Hepatocyte (in vitro differentiated cells): Measurements from ENCODE around the gene ESX1.

Source experiments
- EZH2phosphoT487 ChIP-seq: fragments of 200-600 bp; sonication (generic); IDR thresholded peaks from one replicate; pipeline ENCODE4 v1.6.1; 2018; ENCODE audit warnings: antibody characterized with exemption, mild to moderate bottlenecking, low read depth, moderate library complexity; ENCODE audit not compliant: unreplicated experiment, severe bottlenecking
- TF ChIP-seq, protein P1 (sequence below): fragments of 200-600 bp; sonication (generic); IDR thresholded peaks from 2 replicates; pipeline ENCODE4 v1.5.1; 2016; ENCODE audit warnings: antibody characterized with exemption, mild to moderate bottlenecking; ENCODE audit not compliant: poor library complexity

DNA sequence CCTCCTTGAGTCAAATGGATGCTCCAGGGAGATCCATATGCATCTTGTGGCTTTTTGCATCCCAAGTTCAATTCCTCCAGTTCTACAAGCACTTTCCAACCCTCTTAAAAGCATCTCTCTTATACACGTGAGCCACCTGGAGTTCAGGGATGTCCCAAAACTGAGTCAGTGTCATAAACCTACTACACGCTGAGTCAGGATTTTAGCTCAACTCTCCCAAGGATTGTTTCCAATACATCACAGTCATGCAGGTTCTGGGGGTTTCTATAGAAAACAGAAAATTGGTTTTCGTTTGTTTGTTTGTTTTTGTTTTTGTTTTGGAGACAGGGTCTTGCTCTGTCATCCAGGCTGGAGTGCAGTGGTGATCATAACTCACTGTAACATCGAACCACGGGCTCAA lies 25.9 kb upstream of the ESX1 start:
- TF ChIP-seq, protein P1, sequence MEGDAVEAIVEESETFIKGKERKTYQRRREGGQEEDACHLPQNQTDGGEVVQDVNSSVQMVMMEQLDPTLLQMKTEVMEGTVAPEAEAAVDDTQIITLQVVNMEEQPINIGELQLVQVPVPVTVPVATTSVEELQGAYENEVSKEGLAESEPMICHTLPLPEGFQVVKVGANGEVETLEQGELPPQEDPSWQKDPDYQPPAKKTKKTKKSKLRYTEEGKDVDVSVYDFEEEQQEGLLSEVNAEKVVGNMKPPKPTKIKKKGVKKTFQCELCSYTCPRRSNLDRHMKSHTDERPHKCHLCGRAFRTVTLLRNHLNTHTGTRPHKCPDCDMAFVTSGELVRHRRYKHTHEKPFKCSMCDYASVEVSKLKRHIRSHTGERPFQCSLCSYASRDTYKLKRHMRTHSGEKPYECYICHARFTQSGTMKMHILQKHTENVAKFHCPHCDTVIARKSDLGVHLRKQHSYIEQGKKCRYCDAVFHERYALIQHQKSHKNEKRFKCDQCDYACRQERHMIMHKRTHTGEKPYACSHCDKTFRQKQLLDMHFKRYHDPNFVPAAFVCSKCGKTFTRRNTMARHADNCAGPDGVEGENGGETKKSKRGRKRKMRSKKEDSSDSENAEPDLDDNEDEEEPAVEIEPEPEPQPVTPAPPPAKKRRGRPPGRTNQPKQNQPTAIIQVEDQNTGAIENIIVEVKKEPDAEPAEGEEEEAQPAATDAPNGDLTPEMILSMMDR: no peak
- no peak for TF ChIP-seq EZH2phosphoT487
